ENCODE measurements around the gene CNTRL. TPM values are rescaled to one million over a fixed set of nuclear protein-coding genes. Genes with fewer than 3 reads are reported as not detected.

Gene CNTRL
- total and polyA plus RNA-seq, 10 donors = 15.8 to 63.0 (median 48.9) TPM

- Histone ChIP-seq H3K27me3 (replicated peaks in 1 of 7) (no peaks in the 10 kb centered on the region), H3K27ac (peak overlapping the region in 7 of 8 donors; percentile 94 to 98 (median 98)), H3K4me1 (peaks cover 48 to 79% (median 61%) of the 10 kb centered on the region in 6 donors), H3K9me3 (no peaks in the 10 kb centered on the region), H3K36me3 (no peaks in the 10 kb centered on the region), H3K4me3 (peak overlapping the region; percentile 76 to 98 (median 94))
- WGBS, 5 donors = 10 to 23% (median 12%) methylated on average over 4 of the region's 4 CpGs
- DNase-seq = no peak
- intact Hi-C loops (cut with DNase I; ENCODE audit: low total_unique reads) = no loop called here
- TF ChIP-seq POLR2AphosphoS5 (IDR thresholded peaks at IDR 0.05) (no peak), CTCF (IDR thresholded peaks at IDR 0.05 in 8 of 11, conservative IDR thresholded peaks at IDR 0.05 in 3 of 11) (no peak)
Measured at GRCh38 chr9:121200356-121200755, 125.6 kb downstream of the CNTRL start.

- intact Hi-C loops (cut with DNase I; ENCODE audit: low total_unique reads) = no loop called here
- peak; percentile 94 for DNase-seq
- H3K36me3 ChIP-seq = no peaks in the 10 kb centered on the region
- TF ChIP-seq POLR2A (IDR thresholded peaks at IDR 0.05) (no peak), CTCF (IDR thresholded peaks at IDR 0.05 in 8 of 11, conservative IDR thresholded peaks at IDR 0.05 in 3 of 11) (no peak), POLR2AphosphoS5 (IDR thresholded peaks at IDR 0.05) (no peak)
- H3K9me3 ChIP-seq = no peaks in the 10 kb centered on the region
- peak overlapping the region; percentile 94 to 98 (median 98) for H3K27ac ChIP-seq
- peak overlapping the region; percentile 76 to 98 (median 94) for H3K4me3 ChIP-seq
- peaks cover 40 to 71% (median 52%) of the 10 kb centered on the region in 6 donors for H3K4me1 ChIP-seq
- no peaks in the 10 kb centered on the region for H3K27me3 ChIP-seq (replicated peaks in 1 of 7)
- WGBS, 5 donors = 0 to 1% (median 1%) methylated on average over 19 to 81 of the region's 81 CpGs
Measured at GRCh38 chr9:121201045-121201737, 126.4 kb downstream of the CNTRL start.

- 1 to 3% (median 2%) methylated on average over 29 to 55 of the region's 55 CpGs for WGBS, 5 donors
- Histone ChIP-seq H3K36me3 (no peaks in the 10 kb centered on the region), H3K9me3 (no peaks in the 10 kb centered on the region), H3K4me1 (peaks cover 37 to 69% (median 51%) of the 10 kb centered on the region in 6 donors), H3K27ac (peak within 1 kb of the TSS; percentile 94 to 98 (median 98)), H3K27me3 (replicated peaks in 1 of 7) (no peaks in the 10 kb centered on the region), H3K4me3 (peak within 1 kb of the TSS; percentile 76 to 98 (median 94))
- intact Hi-C loops (cut with DNase I; ENCODE audit: low total_unique reads) = no loop called here
- peak; percentile 100 for DNase-seq
- TF ChIP-seq POLR2A (IDR thresholded peaks at IDR 0.05) (no peak), POLR2AphosphoS5 (IDR thresholded peaks at IDR 0.05) (peak; percentile 92 to 95 (median 92)), CTCF (IDR thresholded peaks at IDR 0.05 in 8 of 11, conservative IDR thresholded peaks at IDR 0.05 in 3 of 11) (peak; percentile 10 to 85 (median 73))
Measured at GRCh38 chr9:121201738-121202533, 127.2 kb downstream of the CNTRL start, which contains the start of gene RAB14. RAB14 (minus strand) TSS chr9:121201869; CDS start chr9:121193412, 8,457 bp downstream.

GRCh38 chr9:121204121-121204520 lies 129.4 kb downstream of the CNTRL start:
- no peak for TF ChIP-seq CTCF (IDR thresholded peaks at IDR 0.05 in 8 of 11, conservative IDR thresholded peaks at IDR 0.05 in 3 of 11)
- TF ChIP-seq POLR2A (IDR thresholded peaks at IDR 0.05) = no peak
- no peak for TF ChIP-seq POLR2AphosphoS5 (IDR thresholded peaks at IDR 0.05)
- intact Hi-C loops (cut with DNase I; ENCODE audit: low total_unique reads) = no loop called here
- Histone ChIP-seq H3K4me3 (no peak overlapping the region), H3K27ac (no peak overlapping the region), H3K9me3 (no peaks in the 10 kb centered on the region), H3K27me3 (replicated peaks in 1 of 7) (no peaks in the 10 kb centered on the region), H3K36me3 (no peaks in the 10 kb centered on the region), H3K4me1 (peaks cover 31 to 66% (median 41%) of the 10 kb centered on the region in 6 donors)
- WGBS, 5 donors = 58 to 67% (median 64%) methylated on average over 2 of the region's 2 CpGs
- DNase-seq = no peak
